Effector CD8-positive, alpha-beta T cell (primary cell): ENCODE results near the gene OR10T2.
"Not testable (repeated sequence)": the region's sequence is repeated elsewhere in the genome, so short reads cannot be mapped to it uniquely, and the experiment has no call there.

Experiments
- DNase-seq: peaks from one replicate; lab custom pipeline; 2025; lab: John Stamatoyannopoulos, UW

The OR10T2 gene

GRCh38 chr1:158356616-158357015, 42.6 kb downstream of the OR10T2 start:
- no peak for DNase-seq

GRCh38 chr1:158355773-158356285, 43.4 kb downstream of the OR10T2 start:
- no peak for DNase-seq

GRCh38 chr1:158354255-158354654, 45.0 kb downstream of the OR10T2 start:
- DNase-seq = no peak

GRCh38 chr1:158353303-158354075, 45.8 kb downstream of the OR10T2 start, which contains the start of gene CD1E:
CD1E (plus strand) TSS chr1:158353894; CDS start chr1:158353989, 95 bp downstream.
- DNase-seq = no peak

GRCh38 chr1:158348946-158349345, 50.3 kb downstream of the OR10T2 start:
- DNase-seq = not testable (repeated sequence)
